Measurements from ENCODE around the gene TMCO1.
"Not testable (repeated sequence)": the region's sequence is repeated elsewhere in the genome, so short reads cannot be mapped to it uniquely, and the experiment has no call there.

The TMCO1 gene

DNA sequence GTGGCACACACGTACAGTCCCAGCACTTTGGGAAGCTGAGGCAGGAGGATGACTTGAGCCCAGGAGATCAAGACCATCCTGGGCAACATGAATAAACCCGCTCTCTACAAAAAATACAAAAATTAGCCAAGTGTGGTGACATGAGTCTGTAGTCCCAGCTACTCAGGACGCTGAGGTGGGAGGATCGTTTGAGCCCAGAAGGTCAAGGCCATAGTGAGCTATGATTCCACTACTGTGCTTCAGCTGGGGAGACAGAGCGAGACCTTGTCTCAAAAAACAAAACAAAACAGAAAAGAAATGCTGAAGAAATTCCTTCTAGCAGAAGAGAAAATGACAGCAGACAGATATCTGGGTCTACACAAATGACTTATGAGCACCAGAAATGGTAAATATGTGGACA lies 80.6 kb downstream of the TMCO1 start:
- no peak for DNase-seq (ENCODE audit: low read depth)
- H3K4me3 ChIP-seq (ENCODE audit: low read depth, low read length): no peak overlapping the region
- in situ Hi-C loops (cut with HindIII; ENCODE audit: low sequenced_read_pairs): no loop called here
- TF ChIP-seq, protein P1, sequence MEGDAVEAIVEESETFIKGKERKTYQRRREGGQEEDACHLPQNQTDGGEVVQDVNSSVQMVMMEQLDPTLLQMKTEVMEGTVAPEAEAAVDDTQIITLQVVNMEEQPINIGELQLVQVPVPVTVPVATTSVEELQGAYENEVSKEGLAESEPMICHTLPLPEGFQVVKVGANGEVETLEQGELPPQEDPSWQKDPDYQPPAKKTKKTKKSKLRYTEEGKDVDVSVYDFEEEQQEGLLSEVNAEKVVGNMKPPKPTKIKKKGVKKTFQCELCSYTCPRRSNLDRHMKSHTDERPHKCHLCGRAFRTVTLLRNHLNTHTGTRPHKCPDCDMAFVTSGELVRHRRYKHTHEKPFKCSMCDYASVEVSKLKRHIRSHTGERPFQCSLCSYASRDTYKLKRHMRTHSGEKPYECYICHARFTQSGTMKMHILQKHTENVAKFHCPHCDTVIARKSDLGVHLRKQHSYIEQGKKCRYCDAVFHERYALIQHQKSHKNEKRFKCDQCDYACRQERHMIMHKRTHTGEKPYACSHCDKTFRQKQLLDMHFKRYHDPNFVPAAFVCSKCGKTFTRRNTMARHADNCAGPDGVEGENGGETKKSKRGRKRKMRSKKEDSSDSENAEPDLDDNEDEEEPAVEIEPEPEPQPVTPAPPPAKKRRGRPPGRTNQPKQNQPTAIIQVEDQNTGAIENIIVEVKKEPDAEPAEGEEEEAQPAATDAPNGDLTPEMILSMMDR (IDR thresholded peaks at IDR 0.05; ENCODE audit: low read depth, low read length, missing control alignments): no peak

DNA sequence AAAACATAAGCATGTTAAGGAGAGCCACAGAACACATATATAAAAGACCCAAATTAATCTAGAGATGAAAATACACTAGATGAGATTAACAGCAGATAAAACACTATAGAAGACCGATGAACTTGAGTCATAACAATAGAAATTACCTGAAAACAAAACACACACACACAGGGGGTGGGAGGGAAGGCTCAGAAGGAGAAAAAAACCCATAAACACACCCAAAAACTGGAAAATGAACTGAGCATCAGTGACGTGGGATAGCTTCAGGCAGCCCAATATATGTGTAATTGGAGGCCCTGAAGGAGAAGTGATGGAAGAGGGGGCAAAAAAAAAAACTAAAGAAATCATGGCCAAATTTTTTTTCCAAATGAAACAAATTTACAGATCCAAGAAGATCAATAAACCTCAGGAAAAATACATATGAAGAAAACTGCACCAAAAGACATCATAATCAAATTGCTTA lies 81.7 kb downstream of the TMCO1 start:
- in situ Hi-C loops (cut with HindIII; ENCODE audit: low sequenced_read_pairs): no loop called here
- DNase-seq (ENCODE audit: low read depth): no peak
- H3K4me3 ChIP-seq (ENCODE audit: low read depth, low read length): no peak overlapping the region
- TF ChIP-seq, protein P1 (IDR thresholded peaks at IDR 0.05; ENCODE audit: low read depth, low read length, missing control alignments): no peak

DNA sequence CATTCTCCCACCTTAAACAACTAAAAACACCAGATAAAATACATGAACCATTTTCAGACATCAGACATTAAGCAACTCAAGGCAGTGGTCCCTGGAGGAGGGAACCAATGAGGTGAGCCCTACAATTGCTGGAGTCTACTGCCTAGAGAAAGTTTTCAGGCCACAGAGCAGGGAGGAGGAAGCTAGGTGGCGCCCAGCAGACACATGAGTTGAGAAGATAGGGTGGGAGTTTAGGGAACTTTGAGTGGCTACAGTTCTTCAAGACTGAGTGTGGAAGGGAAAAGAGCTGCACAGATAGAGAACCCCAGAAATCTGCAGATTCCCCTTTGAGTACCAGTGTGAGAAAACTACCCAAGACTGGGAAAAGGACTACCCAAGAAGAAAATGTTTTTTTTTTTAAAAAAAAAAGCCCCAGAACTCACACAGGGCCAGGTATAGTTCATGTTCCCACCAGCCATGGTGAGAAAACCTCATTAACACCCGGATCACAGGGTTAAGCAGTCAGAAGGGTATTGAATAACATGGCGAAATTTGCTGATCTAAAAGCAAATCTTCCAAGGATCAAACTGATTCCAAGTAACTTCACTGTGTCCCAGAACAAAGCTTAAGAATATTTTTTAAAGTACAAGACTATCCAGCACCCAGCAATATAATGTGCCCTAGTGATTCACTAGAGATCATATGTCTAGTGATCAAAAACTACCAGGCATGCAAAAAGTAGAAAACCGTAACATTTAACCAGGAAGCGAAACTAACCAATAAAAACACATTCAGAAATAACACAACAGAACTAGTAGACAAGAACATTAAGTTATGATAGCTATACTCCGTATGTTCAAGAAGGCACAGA lies 82.3 kb downstream of the TMCO1 start:
- TF ChIP-seq, protein P1 (IDR thresholded peaks at IDR 0.05; ENCODE audit: low read depth, low read length, missing control alignments): no peak
- no peak for DNase-seq (ENCODE audit: low read depth)

DNA sequence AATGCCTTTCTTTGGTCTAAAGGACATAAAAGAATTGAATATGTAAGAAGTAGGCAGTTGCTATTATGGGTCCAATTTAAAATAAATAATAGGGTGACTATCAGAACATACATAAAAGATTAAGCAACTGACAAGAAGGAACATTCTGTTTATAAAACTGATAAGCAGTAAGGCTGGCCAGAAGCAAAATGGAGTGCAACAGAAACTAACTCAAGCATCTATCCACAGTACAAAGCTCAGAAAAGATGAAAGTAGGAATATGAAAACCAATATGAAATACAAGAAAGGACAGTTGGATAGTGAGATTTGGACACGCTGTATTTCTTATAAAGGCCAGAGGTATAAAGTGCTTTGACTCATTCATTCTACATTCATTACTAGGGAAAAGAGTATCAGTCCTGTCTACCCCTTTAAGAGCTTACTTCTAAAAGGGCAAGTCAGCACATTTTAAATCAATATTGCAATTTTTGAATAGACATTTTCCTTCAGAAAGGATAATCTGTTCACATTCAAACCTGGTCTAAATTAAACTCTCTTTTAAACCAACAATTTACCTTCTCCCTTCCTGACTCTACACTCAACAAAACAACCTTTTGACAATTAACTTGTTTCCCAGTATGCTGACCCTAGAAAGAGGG lies 84.7 kb downstream of the TMCO1 start:
- no peak overlapping the region for H3K4me3 ChIP-seq (ENCODE audit: low read depth, low read length)
- TF ChIP-seq, protein P1 (IDR thresholded peaks at IDR 0.05; ENCODE audit: low read depth, low read length, missing control alignments): no peak
- no peak for DNase-seq (ENCODE audit: low read depth)
- in situ Hi-C loops (cut with HindIII; ENCODE audit: low sequenced_read_pairs): no loop called here

More for the DNA sequence above, 82.3 kb downstream of the TMCO1 start:
- in situ Hi-C loops (cut with HindIII; ENCODE audit: low sequenced_read_pairs): no loop called here
- H3K4me3 ChIP-seq (ENCODE audit: low read depth, low read length): no peak overlapping the region

DNA sequence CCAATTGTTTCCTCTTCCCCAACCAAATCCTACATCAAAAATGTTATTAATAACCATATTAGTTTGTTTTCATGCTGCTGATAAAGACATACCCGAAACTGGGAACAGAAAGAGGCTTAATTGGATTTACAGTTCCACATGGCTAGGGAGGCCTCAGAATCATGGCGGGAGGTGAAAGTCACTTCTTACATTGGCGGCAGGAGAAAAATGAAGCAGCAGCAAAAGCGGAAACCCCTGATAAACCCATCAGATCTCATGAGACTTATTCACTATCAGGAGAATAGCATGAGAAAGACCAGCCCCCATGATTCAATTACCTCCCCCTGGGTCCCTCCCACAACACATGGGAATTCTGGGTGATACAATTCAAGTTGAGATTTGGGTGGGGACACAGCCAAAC lies 87.9 kb downstream of the TMCO1 start:
- DNase-seq (ENCODE audit: low read depth); H3K4me3 ChIP-seq (ENCODE audit: low read depth, low read length); in situ Hi-C loops (cut with HindIII; ENCODE audit: low sequenced_read_pairs): not testable (repeated sequence)

DNA sequence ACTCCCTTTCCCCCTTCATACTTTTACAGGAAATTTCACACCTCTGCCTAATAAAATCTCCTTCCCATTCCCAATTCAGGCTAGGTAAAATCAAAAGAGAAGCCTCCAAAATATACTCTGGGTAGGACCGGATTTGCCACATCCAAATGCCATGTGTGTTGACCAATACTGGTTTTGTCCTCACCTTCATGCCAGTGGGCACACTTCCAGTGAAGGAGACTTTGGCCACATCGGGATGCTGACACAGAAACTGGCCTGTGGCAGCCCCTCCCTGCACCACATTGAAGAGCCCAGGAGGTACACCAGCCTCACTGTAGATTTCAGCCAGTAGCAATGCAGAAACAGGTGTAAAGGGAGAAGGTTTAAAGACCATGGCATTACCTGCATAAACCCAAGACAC lies 88.4 kb downstream of the TMCO1 start:
- TF ChIP-seq, protein P1 (IDR thresholded peaks at IDR 0.05; ENCODE audit: low read depth, low read length, missing control alignments): no peak
- no peak for DNase-seq (ENCODE audit: low read depth)
- H3K4me3 ChIP-seq (ENCODE audit: low read depth, low read length): no peak overlapping the region
- in situ Hi-C loops (cut with HindIII; ENCODE audit: low sequenced_read_pairs): no loop called here
